Measurements from ENCODE around the gene EPB41L4A.
A peak's percentile ranks its signal among the peaks of the same experiment; 100 is the strongest.

Gene EPB41L4A

DNA sequence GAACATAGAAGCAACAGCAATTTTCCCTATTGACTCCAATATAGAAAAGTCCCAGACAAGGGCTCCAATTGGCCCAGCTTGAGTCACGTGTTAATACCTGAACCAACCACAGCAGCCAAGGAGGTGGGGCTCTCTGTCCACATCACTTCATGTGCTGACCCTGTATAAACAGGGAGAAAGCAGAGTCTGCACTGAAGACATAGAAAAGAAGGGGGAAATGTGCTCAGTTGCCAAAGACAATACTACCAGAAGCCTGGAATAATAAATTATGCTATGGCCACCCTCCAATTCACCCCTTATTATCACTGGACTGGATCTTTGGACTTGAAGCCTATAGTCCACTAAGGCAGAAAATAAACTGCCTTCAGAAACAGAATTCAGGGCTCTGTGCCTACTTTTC is 275.4 kb downstream of the EPB41L4A start:
- DNase-seq = no peak

DNA sequence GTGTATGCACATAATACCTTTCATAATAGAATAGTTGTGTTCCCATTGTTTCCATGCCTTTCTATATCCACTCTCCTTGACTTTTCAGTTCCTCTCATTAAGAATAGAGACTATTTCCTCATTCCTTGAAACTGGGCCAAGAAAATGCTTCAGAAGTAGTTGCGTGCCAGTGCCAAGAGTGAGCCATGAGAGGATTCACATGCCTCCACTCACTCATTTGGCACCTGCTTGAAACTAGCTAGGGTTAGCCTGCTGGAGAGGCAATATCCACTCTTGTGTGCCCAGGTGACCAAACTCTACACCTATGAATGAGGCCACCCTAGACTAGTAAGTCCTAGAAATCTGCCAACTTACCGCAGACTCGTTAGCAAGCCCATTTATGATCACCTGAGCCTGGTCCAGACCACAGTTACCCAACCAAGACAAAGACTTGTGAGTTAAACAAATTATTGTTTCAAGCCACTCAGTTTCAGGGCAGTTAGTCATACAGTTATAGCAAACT is 276.3 kb downstream of the EPB41L4A start:
- peak; percentile 44 for DNase-seq

DNA sequence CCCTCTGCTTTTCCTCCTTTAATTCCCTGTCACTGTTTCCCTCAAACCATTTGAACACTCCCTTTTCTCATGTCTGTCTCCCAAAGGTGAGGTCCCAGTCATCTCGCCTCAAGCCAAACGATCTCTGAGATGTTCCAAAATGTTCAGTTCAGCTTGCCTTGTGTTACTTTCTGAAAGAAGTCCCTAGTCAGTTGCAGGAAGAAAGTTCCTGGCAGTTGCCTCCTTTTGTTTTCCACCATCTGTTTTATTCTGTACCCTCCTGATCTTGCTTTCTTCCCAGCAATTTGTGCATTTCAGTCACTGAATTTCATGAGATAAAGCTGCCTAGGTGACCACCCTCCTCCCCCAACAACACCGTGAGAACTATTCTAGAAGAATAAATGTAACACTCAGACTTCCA is 277.5 kb downstream of the EPB41L4A start:
- DNase-seq = peak; percentile 24

DNA sequence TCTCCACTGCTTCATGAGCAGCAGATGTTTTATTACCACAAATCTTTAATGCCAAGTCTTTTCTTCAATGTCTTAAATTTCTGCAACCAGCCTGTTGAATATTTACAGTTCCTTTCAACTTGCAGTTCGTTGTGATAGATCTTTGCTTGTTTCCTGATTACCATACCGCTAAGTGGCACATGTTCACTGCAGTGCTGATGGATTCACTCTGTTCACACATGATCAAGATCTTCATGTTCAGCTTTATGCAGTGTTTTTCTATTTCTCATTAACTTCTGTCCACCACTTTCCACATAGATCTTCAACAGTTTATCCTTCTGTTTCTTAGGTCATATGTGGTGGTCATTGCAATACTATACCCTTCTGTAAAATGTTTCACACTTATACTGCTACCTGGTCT is 280.6 kb downstream of the EPB41L4A start:
- no peak for DNase-seq

DNA sequence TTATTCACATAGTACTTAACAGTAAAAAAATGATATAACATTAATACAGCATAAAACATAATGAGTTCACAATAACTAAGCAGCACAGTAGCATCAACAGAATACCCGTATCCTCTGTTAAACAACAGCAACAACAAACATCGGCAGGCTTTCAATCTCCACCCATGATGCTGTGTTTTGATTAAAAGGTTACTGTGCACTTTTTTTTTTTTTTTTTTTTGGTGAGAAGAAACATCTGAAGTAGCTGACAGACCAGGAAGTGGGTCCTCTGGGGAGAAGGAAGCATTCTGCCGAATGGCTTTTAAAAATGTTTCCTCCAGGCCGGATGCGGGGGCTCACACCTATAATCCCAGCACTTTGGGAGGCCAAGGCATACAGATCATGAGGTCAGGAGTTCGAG is 282.3 kb downstream of the EPB41L4A start:
- DNase-seq = no peak

DNA sequence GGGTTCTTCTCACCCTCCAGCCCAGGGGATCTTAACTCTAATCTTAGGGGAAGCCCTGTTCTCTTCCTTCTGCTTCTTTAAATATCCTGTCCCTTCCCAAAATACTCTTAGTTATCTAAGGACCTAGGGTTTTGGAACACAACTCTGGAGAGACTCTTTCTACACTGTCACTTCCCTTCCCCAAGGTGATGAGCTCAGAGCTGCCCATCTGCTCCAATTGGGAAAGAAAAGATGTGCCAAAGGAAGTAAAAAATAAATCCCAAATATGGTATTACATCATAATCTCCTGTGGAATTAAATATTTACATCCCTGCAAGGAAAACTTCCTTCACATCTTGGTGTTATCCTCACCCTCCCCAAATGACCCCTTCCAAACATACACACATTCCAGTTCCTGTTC is 291.2 kb downstream of the EPB41L4A start:
- DNase-seq = peak; percentile 12

DNA sequence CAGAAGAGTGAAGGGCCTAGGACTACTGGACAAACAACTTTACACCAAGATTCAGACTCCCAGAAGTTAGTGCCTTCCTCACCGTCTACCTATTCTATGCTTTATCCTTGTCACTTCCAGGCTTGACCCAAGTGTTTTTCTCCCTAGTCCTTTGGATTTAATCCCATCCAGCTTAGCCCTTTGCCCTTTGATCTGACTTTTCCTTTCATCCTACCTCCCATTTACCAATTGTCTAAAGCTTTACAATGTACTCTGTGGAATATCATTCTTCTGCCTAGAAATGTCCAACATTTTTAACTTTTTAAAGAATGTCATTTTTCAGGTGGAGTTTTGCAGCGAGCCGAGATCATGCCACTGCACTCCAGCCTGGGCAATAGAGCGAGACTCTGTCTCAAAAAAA is 292.1 kb downstream of the EPB41L4A start:
- no peak for DNase-seq

DNA sequence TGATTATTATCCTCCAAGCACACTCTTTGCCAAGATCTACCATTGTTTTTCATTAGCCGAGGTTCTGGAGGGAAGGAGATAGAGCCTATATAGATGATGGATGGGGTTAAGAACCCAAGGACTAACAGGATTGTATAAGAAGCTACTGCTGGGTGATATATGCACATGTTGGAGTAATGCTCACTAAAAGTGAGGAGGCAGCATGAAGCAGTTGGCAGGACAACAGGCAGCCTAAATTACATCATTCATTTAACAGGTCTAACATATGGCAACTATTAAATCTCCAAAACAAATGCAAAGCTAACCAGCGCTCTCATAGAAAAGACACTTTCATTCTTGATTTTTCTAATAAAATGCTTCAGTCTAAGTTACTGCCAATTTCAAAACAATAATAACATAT is 293.2 kb downstream of the EPB41L4A start:
- peak; percentile 79 for DNase-seq

DNA sequence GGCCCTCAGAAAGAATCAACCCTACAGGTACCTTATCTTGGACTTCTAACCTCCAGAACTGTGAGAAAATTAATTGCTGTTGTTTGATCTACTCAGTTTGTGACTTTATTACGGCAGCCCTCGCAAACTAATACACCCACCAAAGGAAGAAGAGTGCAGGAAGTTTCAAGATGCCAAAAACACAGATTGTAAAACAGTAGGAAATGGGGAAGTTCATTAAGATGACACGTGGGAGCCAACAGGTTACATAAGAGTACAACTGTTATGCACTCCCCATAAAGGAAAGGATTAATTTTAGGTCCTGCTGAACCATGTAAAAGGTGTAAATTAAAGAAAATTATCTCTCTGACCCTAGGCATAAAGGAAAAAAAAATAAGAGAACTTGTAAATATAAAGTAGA is 294.3 kb downstream of the EPB41L4A start:
- DNase-seq = no peak

DNA sequence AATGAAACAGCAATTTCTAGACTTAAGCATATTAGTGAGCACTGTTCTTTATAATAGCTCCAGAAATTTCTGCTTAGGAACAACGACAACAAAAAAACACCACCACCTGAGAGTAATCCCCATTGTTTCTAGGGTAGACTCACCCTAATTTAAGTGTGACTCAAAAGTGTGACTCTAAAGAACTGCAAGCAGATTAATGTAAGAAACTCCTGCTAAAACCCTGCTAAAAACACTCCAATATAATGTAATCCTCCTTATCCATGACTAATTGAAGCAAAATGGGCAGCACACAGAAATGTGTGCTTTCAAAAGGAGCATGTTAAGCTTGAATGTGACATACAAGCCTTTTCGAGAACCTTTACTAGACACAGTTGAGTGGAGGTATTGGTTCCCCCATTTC is 296.0 kb downstream of the EPB41L4A start:
- no peak for DNase-seq

DNA sequence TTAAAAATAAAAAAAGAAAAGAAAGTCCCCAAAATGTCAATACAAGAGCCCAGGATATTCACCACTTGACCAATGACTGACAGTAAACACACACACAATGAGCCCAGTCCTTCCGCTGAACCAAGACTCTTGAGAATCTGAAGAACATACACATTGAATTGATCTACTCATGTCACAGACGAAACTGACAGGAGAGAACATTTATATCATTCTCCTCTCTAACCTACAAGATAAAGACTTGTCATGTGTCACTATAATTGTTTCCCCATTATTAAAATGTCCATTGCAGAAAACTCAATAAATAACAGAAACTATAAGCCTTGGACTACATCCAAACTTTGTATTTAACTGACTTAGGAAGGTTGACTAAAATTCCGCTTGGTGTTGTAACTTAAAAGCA is 296.7 kb downstream of the EPB41L4A start:
- DNase-seq = no peak

DNA sequence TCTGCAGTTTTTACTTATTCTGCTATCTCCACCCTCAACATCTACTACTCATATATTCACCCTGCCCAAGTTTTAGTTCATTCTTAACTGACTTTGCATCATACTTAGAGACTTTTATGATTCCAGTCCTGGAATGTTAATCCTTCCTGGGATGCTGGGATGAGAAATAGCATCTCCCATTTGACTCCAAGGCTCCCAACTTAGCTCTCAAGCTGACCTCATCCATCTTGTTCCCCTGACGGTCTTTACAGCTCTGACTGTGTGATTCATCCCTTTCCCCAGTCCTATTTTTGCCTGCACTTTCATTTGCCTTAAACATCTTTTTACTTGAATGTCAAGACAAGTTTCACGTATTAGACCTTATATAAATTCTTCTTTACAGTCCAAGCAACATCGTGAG is 297.8 kb downstream of the EPB41L4A start:
- DNase-seq = no peak

DNA sequence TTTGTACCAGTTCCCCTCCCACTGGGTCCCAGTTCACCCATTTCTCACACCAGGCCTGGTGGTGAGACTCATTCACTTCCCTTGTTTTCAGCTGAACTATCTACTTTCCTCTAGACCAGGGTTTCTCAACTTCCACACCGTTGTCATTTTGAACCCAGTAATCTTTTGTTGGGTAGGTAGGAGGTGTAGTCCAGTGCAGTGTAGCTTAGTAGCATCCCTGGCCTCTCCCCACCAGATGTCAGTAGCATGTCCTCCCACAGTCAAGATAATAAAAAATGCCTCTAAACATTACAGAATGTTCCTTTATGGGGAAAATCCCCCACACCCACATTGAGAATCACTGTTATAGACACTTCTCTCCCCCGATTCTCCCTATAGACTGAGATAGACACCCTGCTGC is 299.1 kb downstream of the EPB41L4A start:
- DNase-seq = no peak

DNA sequence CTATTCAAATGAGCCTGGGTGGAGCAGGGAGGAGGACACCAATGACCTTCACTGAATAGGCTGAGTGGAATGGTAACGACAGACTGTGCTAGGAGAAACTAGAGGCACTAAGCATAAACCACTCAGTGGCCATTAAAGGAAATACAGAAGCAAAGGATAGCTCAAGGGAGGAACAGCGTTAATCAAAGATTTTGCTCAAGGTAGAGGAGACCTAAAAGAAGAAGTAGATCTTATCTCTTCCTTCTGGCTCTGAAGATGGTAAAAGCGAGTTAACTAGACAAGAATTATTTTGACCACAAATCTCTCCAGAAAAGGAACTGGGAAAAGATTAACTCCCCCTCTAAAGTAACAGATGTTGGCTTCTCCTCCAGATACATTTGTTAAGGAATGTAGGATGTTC is 299.6 kb downstream of the EPB41L4A start:
- DNase-seq = no peak

DNA sequence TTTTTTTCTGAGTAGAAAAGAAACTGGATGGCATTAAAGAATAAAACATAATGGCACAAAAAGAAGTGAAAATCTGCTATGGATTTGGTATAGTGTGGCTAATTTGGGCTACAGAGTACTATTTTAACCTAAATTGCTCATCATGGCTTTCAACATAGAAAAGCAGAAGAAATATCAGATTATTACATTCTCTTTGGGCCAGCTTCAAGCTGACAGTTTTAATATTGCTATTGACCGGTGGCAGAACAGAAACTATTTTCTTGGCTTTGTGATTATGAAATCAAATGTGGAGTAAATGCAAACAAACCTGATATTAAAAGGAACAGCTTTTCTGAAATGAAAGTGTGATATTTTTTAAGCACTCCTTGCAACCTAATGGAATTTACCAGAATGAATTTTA is 301.5 kb downstream of the EPB41L4A start:
- no peak for DNase-seq

DNA sequence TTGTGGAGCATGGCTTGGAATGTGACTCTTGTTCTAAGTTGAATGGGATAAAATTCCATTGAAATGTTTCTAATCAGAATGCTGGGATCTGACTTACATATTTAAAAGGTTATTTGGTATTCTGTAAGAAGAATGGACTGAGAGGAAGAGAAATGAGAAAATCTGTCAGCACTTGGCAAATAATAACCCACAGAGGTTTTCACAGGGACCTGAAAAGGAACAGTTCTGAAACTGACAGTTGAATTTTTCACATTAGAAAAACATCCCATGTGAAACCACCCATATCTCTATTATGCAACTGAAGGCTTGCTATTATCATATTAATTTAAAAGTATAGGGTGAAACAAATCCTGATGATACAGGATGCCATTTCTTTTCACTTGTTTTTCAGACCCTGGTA is 302.7 kb downstream of the EPB41L4A start:
- DNase-seq = no peak

DNA sequence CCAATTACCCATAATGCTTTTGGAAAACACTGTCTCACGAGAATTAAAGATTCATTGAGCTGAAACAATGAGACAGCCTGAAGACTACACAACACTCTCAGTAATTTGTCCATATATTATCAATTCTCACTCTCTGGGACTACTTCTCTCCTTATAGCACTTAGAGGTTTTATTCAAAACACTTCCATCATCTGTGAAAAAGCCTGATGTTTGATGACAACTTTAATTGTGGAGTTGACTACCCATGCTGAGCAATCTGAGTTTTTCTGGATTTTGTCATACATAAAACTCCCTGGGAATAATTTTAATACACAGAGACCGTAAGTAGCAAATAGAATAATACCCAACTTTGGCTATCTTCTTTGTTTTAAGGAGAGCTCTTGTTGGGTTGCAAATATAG is 305.5 kb downstream of the EPB41L4A start:
- DNase-seq = no peak

Data from NCI-H446 treated with DMSO at 0.1 percent for 48 hours (cell line).